GM19025 (cell line): ENCODE measurements around the gene ABCC1.
"Not testable (repeated sequence)": the region's sequence is repeated elsewhere in the genome, so short reads cannot be mapped to it uniquely, and the experiment has no call there.

Source experiments
- ATAC-seq: cut with Tn5 transposase; IDR thresholded peaks from one replicate; pipeline ENCODE4 v1.9.1; 2021; ENCODE audit warnings: mild to moderate bottlenecking, low read depth, moderate library complexity; ENCODE audit not compliant: unreplicated experiment

ABCC1 gene

DNA sequence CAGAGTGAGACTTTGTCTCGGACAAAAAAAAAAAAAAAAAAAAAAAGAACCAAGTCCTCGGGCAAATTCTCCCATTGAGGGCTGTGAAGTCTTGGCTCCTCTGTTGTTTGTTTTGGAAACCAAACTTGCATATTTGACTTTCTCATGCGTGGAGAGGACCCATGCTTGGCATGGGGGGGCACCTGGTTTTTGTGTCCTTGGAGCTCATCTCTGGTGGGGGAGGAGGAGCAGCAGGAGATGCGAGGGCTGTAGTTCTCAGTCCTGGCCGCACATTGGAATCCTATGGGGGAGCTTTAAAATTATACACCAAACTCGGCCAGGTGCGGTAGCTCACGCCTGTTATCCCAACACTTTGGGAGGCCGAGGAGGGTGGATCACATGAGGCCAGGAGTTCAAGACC is 199.3 kb downstream of the ABCC1 start:
- no peak for ATAC-seq

- ATAC-seq, result no peak
Observed at GRCh38 chr16:16149710-16150116, 200.3 kb downstream of the ABCC1 start.

GRCh38 chr16:16150117-16150877 is 200.9 kb downstream of the ABCC1 start:
- ATAC-seq, result no peak

DNA sequence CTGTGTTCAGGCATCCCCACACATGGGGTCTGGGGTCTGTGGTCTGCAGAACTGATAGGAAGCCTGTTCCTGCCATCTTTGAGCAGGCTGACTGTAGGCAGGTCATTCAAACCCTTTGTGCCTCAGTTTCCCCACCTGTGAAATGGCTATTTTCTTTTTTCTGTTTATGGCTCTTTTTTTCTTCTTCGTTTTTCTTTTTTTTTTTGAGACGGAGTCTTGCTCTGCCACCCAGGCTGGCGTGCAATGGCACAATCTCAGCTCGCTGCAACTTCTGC is 201.4 kb downstream of the ABCC1 start:
- no peak for ATAC-seq

DNA sequence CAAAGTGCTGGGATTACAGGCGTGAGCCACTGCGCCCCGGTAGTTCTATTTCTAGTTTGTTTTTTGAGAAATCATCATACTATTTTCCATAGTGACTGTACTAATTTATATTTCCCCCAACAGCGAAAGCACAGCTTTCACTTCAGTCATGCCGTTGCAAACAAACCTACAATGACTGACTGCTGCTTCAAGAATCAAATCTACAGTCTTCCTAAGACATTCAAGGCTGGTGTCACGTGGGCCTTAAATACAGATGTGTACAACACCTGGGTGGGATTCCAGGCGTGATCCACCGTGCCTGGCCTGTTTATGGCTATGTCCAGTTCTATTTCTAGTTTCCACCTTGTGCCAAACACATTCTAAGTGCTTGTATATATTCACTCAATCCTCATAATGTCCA is 201.9 kb downstream of the ABCC1 start:
- no peak for ATAC-seq

GRCh38 chr16:16153000-16153399 is 203.6 kb downstream of the ABCC1 start:
- ATAC-seq, result not testable (repeated sequence)

- no peak for ATAC-seq
Observed at GRCh38 chr16:16154281-16154951, 205.0 kb downstream of the ABCC1 start.

DNA sequence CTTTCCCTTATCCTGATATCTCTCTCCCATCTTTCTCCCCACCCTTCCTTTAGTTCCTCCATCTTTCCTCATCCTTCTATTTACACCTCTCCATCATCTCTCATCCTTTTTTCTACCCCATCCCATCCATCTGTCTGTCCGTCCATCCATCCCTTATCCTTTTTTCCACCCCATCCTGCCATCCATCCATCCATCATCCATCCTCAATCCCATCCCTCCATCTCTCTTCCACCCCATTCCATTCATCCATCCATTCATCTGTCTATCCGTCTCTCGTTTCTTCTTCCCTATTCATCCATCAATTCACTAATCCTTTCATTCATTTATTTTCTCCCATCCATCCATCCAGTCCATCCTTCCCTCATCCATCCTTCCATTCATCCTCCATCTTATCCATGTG is 205.8 kb downstream of the ABCC1 start:
- ATAC-seq, result no peak

DNA sequence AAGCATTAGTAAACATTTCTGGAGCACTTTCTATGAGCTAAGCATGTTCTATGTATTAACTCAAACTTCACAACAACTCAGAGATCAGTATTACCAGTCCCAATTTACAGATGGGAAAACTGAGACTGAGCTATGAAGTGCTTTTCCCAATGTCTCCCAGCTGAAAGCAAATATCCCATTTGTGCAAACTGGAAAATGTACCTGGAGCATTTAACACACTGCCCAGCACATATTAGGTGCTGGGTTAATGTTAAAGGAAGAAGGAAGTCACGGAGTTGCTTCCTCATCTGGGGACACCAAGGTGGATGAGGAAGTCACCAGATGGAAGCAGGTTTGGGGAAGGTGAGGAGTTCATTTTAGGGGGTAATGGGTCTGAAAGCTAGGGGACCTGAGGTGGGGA is 207.8 kb downstream of the ABCC1 start:
- ATAC-seq, result no peak

DNA sequence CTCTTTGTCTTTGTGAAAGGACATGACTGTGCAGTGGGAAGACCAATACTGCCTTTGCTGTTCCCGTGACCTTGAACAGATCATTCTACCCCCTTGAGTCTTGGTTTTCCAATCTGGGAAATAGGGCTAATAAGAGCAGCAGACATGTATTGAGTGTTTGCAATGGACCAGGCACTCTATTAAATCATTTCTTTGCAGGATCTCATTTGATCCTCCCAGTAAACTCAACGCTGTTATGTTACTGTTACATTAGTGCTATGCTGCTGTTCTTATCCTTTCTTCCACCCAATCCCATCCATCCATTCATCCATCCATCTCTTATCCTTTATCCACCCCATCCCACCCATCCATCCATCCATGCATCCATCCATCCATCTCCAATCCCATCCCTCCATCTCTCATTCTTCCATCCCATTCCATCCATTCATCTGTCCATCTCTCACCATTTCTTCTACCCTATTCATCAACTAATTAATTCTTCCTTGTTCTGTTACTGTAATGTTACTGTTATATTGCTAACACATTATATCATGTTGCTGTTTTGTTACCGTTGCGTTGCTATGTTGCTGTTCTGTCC is 208.8 kb downstream of the ABCC1 start:
- no peak for ATAC-seq

- no peak for ATAC-seq
Observed at GRCh38 chr16:16158741-16159374, 209.4 kb downstream of the ABCC1 start.

DNA sequence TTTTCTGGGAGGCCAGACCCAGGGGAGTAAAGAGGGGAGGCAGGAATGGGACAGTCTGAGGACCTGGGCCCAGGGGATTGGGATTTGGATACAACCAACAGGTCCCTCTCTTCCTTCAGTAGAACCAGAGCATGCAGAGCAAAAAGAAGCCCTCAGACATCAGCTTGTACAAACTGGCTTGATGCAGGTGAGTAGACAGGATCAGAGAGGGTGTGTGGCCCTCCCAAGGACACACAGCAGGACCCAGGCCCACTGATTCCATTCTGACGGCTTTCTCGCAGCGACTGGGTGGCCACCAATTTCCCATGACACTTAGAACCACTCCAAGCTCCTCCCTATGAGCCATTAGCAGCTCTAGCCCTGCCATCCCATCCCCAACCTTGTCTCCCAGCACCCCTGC is 210.2 kb downstream of the ABCC1 start:
- no peak for ATAC-seq

DNA sequence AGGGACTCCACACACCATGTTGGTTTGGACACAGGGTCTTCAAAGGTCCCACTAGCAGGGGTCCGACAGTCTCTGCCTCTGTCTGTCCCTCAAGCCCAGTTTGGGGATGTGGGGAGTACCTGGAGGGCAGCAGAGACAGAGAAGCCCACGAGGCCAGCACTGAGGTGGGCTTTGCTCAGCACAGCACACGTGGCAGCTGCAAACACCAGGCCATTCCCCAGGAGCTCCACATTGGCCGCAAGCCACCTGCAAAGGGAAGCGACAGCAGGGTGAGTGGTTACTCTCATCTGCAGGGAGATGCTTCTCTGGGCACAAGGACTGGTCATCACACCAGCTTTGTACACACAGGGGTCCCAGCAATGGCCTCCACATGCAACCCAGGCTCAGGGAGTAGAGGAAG is 211.9 kb downstream of the ABCC1 start:
- no peak for ATAC-seq

GRCh38 chr16:16161840-16162239 is 212.4 kb downstream of the ABCC1 start:
- not testable (repeated sequence) for ATAC-seq

GRCh38 chr16:16162591-16162990 is 213.2 kb downstream of the ABCC1 start:
- no peak for ATAC-seq

DNA sequence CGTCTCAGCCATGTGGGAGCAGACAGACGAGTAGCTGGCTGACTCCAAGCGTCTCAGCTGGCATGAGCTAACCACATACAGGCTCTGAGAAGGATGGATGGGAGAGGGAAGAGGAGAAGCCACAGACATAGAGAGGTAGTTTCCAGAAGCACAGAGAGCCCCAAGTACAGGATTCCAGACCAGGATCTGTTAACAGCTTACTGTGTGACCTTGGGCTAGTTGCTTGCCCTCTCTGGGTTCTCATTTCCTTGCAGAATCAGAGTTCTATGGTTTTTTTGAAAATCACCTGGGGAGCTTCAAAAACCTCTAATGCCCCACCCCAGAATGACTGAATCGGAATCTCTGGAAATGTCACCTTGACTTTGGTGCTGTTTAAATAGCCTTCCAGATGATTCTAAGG is 213.7 kb downstream of the ABCC1 start:
- no peak for ATAC-seq

DNA sequence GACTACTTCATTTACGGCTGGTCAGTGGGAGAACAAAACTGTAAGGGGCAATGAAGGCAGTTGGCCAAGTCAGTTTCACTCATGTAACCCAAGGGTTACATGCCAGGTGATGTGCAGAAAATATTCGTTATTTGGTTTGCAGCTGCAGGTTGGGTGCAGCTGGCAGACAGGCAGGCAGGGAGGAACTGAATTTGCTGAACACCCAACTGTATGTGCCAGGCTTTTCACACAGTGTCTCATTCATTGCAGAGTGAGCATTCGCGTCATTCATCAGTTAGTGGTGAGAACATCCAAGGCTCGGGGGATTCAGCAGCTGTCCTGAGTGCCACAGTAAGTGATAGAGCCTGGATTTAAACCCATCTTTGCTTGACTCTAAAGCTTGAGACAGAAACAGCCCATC is 214.2 kb downstream of the ABCC1 start:
- ATAC-seq, result no peak

DNA sequence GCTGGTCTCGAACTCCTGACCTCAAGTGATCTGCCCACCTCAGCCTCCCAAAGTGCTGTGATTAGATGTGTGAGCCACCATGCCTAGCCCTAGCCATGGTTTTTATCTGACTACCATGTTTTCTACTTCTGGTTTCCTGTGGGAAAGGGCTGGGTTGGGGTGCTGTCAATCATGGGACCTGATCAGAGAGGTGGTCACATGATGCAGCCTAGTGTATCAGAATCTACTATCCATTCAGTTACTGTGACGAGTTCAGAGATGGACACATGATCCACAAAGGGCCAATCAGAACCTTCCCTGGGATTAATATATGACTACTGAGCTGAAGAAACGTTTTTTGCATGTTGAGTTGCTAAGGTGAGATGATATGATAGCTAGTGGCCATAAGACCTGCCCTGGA is 214.8 kb downstream of the ABCC1 start:
- ATAC-seq, result no peak

GRCh38 chr16:16166085-16166484 is 216.7 kb downstream of the ABCC1 start:
- no peak for ATAC-seq

DNA sequence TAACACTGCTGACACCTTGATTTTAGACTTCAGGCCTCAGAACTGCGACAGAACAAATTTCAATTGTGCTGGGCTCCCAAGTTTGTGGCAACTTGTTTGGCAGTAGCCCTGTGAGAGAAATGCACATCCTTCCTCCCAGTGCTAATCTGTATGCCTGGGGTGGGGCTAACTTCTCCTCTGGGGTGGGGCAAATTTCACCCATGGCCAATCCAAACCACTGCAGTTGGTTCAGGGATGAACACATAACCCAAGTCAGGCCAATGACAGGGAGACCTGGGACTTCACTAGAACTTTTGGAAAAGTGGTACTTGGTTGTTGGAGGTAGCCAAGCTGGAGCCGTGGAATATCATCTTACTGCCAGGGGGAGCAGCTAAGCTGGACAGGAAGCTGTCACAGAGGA is 217.5 kb downstream of the ABCC1 start:
- no peak for ATAC-seq

GRCh38 chr16:16167927-16168326 is 218.5 kb downstream of the ABCC1 start:
- no peak for ATAC-seq

DNA sequence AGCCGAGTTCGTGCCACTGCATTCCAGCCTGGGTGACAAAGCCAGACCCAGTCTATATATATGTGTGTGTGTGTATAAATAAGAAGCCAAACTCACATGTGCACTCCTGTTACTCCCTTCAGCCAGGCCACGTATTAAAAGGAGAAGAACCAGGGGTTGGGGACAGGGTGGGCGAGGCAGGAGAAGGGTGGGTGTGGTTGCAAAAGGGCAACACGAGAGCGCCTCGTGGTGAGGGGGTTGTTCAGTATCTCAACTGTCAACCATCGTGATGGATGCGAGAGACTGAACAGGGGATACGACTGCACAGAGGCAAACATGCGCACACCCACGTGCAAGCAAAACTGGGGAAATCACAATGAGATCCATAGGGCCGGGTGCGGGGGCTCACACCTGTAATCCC is 219.0 kb downstream of the ABCC1 start:
- no peak for ATAC-seq
